Suprapubic skin (tissue), 3 donors: ENCODE measurements around the gene ANP32B.

Experiments used
- EP300 ChIP-seq: sonication (generic); formaldehyde crosslinking; IDR thresholded peaks from one replicate; pipeline ENCODE4 v1.6.1; 2017; ENCODE audit warnings: antibody characterized with exemption
- TF ChIP-seq, protein P1 (sequence below), 2 donors: fragments of 200-600 bp in 1 of 2; fragments of 450-650 bp in 1 of 2; sonication (generic) in 1 of 2; IDR thresholded peaks; one replicate each; pipeline ENCODE4 v1.5.1; 2016 to 2019; ENCODE audit warnings: antibody characterized with exemption in 2 of 2, mild to moderate bottlenecking in 1 of 2, moderate library complexity in 1 of 2

DNA sequence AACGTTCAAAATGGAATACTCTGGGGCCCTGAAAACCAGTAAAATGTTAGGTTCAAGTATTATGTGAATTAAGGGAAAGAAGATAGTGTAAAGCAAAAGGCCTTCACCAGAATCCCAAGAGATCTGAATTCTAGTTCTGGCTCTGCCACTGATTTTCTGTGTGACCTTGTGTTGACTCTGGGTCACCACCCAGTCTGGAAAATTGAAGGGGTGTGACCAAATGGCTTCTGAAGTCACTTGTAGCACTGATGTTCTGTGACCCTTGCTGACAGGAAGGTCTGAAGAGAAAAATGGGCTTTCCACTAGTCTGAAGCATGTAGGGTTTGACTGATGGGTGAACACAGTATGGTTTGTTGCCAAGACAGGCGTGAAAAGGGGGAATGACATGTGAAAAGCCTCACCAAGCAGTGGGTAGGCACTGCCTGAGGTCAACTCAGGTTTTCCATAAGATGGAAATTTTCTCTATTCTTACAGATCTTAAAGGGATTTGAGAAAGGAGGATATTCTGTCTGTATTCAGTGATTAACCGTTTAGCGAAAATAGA lies 33.1 kb downstream of the ANP32B start:
- TF ChIP-seq, protein P1, sequence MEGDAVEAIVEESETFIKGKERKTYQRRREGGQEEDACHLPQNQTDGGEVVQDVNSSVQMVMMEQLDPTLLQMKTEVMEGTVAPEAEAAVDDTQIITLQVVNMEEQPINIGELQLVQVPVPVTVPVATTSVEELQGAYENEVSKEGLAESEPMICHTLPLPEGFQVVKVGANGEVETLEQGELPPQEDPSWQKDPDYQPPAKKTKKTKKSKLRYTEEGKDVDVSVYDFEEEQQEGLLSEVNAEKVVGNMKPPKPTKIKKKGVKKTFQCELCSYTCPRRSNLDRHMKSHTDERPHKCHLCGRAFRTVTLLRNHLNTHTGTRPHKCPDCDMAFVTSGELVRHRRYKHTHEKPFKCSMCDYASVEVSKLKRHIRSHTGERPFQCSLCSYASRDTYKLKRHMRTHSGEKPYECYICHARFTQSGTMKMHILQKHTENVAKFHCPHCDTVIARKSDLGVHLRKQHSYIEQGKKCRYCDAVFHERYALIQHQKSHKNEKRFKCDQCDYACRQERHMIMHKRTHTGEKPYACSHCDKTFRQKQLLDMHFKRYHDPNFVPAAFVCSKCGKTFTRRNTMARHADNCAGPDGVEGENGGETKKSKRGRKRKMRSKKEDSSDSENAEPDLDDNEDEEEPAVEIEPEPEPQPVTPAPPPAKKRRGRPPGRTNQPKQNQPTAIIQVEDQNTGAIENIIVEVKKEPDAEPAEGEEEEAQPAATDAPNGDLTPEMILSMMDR (IDR thresholded peaks at IDR 0.05) = no peak
- TF ChIP-seq EP300 = no peak
